K562 (cell line): ENCODE data around the gene PALLD. TPM values are rescaled to one million over a fixed set of nuclear protein-coding genes. Genes with fewer than 3 reads are reported as not detected.

Source experiments
- ATAC-seq: fragments of 200-7000 bp; cut with Tn5 transposase; 3 replicates; pipeline ENCODE4 v1.9.1; 2020; ENCODE audit warnings: moderate library complexity
- BruUV-seq: library from RNA; stranded (reverse); fragments of 400-500 nt; replicated peaks from 2 replicates; lab custom pipeline; 2021; lab: Mats Ljungman, UMichigan
- CTCF ChIA-PET: fragments of 300-600 bp; formaldehyde crosslinking; extraction: SDS; loops from one replicate; lab custom pipeline; 2021; ENCODE audit warnings: low intra/inter-chr PET ratio; lab: Yijun Ruan, JAX
- POLR2A ChIA-PET: fragments of 300-600, 350-650 bp; sonication (Branson Sonifier 250); formaldehyde crosslinking; extraction: SDS; loops from one replicate; lab custom pipeline; 2021; ENCODE audit warnings: antibody characterized with exemption, inconsistent platforms; lab: Yijun Ruan, JAX
- DNase-seq, 4 experiments: peaks; one replicate each; pipeline versions ENCODE4 v3.0.0 to v3.0.0-alpha.2; 2011 to 2018; ENCODE audit warnings: low spot score in 3 of 4, mixed read lengths in 3 of 4; ENCODE audit errors: extremely low read depth in 1 of 4
- FAIRE-seq: peaks from 2 replicates; lab custom pipeline; 2011; peaks lifted over from hg19 to GRCh38; lab: Jason Lieb, UNC
- H2AFZ ChIP-seq: 2 replicates; pipeline ENCODE4 v1.6.0; 2011; ENCODE audit warnings: low read depth, low read length, control low read depth, inconsistent platforms
- H3K27ac ChIP-seq: fragments of 200-600 bp; 3 replicates; pipeline ENCODE4 v1.8.0; 2011; ENCODE audit warnings: low read depth, mild to moderate bottlenecking, control low read depth, inconsistent platforms, low read length, moderate library complexity, mixed read lengths; ENCODE audit errors: extremely low read depth
- H3K27me3 ChIP-seq, 2 experiments: fragments of 300-600 bp in 1 of 2; 2 replicates in 1 of 2; 3 replicates in 1 of 2; pipeline versions ENCODE4 v1.6.0 to v1.8.0; 2011; ENCODE audit warnings: inconsistent platforms in 2 of 2, low read length in 2 of 2, mild to moderate bottlenecking in 1 of 2, mixed read lengths in 1 of 2, moderate library complexity in 1 of 2; ENCODE audit not compliant: control insufficient read depth in 2 of 2, insufficient read depth in 2 of 2
- H3K36me3 ChIP-seq: fragments of 300-600 bp; 3 replicates; pipeline ENCODE4 v1.8.0; 2011; ENCODE audit warnings: mild to moderate bottlenecking, low read length, inconsistent platforms; ENCODE audit not compliant: control insufficient read depth, insufficient read depth
- H3K4me1 ChIP-seq, 2 experiments: fragments of 200-600 bp in 1 of 2; replicated peaks in 1 of 2; 2 replicates in 1 of 2; 3 replicates in 1 of 2; pipeline versions ENCODE4 v1.5.1 to v1.8.0; 2011; ENCODE audit warnings: inconsistent platforms in 2 of 2, low read length in 2 of 2, mild to moderate bottlenecking in 1 of 2, mixed read lengths in 1 of 2, moderate library complexity in 1 of 2; ENCODE audit not compliant: control insufficient read depth in 2 of 2, insufficient read depth in 2 of 2
- H3K4me2 ChIP-seq: 2 replicates; pipeline ENCODE4 v1.6.1; 2011; ENCODE audit warnings: low read length, control low read depth, inconsistent platforms, mixed read lengths; ENCODE audit not compliant: insufficient read depth
- H3K4me3 ChIP-seq: fragments of 200-600 bp; sonication (generic), shearing (Covaris generic); 2 replicates; pipeline ENCODE4 v1.5.1; 2016; ENCODE audit warnings: control low read depth, inconsistent platforms
- H3K79me2 ChIP-seq: fragments of 200-600 bp; 3 replicates; pipeline ENCODE4 v1.8.0; 2011; ENCODE audit warnings: low read length, inconsistent platforms; ENCODE audit not compliant: control insufficient read depth, insufficient read depth
- H3K9ac ChIP-seq, 2 experiments: 2 replicates each; pipeline versions ENCODE4 v1.6.0 to v1.6.1; 2011; ENCODE audit warnings: low read depth in 2 of 2, low read length in 2 of 2, control low read depth in 1 of 2, inconsistent platforms in 1 of 2, mild to moderate bottlenecking in 1 of 2, mixed read lengths in 1 of 2; ENCODE audit not compliant: insufficient read depth in 1 of 2
- H3K9me1 ChIP-seq: one replicate; pipeline ENCODE4 v1.6.0; 2011; ENCODE audit warnings: inconsistent platforms, mild to moderate bottlenecking, low read length, moderate library complexity; ENCODE audit not compliant: control insufficient read depth, insufficient read depth
- H3K9me3 ChIP-seq: replicated peaks from 2 replicates; pipeline ENCODE4 v1.5.1; 2011; ENCODE audit warnings: low read depth, low read length, inconsistent platforms; ENCODE audit not compliant: control insufficient read depth, insufficient read depth
- H4K20me1 ChIP-seq: replicated peaks from 2 replicates; pipeline ENCODE4 v1.6.1; 2011; ENCODE audit warnings: low read length, inconsistent platforms, mixed read lengths; ENCODE audit not compliant: control insufficient read depth, insufficient read depth
- CEBPG ChIP-seq, 3 experiments: fragments of 200-800 bp in 1 of 3; sonication (Bioruptor generic) in 1 of 3; sonication (generic) in 1 of 3; formaldehyde crosslinking in 1 of 3; IDR thresholded peaks in 2 of 3; conservative IDR thresholded peaks in 1 of 3; 2 replicates each; pipeline versions ENCODE4 v1.6.1 to v1.8.0; 2016 to 2022; ENCODE audit warnings: missing compliant biosample characterization in 2 of 3, missing genetic modification characterization in 2 of 3, mild to moderate bottlenecking in 1 of 3, missing genetic modification reagents in 1 of 3
- DPF2 ChIP-seq: fragments of 450-650 bp; IDR thresholded peaks from 2 replicates; pipeline ENCODE4 v1.6.1; 2016
- ELF1 ChIP-seq: fragments of 200-800 bp; sonication (Bioruptor generic); IDR thresholded peaks from 2 replicates; pipeline ENCODE4 v1.6.1; 2016; ENCODE audit warnings: missing genetic modification characterization, missing compliant biosample characterization
- EP300 ChIP-seq: IDR thresholded peaks from 2 replicates; pipeline ENCODE4 v1.6.1; 2012; ENCODE audit warnings: low read length, improper control_type of control experiment
- ETV1 ChIP-seq: fragments of 450-650 bp; conservative IDR thresholded peaks from 2 replicates; pipeline ENCODE4 v1.6.1; 2016; ENCODE audit warnings: missing genetic modification characterization, control low read depth, low read depth, missing compliant biosample characterization
- ETV6 ChIP-seq, 3 experiments: fragments of 150-350 bp in 1 of 3; sonication (generic) in 1 of 3; formaldehyde crosslinking in 1 of 3; IDR thresholded peaks; 2 replicates each; pipeline versions ENCODE4 v1.6.1 to v1.8.0; 2014 to 2022; ENCODE audit warnings: borderline replicate concordance in 2 of 3, low read depth in 2 of 3, antibody characterized with exemption in 1 of 3, low read length in 1 of 3, mild to moderate bottlenecking in 1 of 3, missing genetic modification reagents in 1 of 3
- FOSL1 ChIP-seq: fragments of 200-800 bp; sonication (Bioruptor generic); conservative IDR thresholded peaks from 2 replicates; pipeline ENCODE4 v1.6.1; 2016; ENCODE audit warnings: missing genetic modification characterization, missing compliant biosample characterization
- GABPA ChIP-seq: fragments of 200-800 bp; sonication (Bioruptor generic); conservative IDR thresholded peaks from 2 replicates; pipeline ENCODE4 v1.6.1; 2016; ENCODE audit warnings: low read depth, missing genetic modification characterization, missing compliant biosample characterization
- JUN ChIP-seq, 2 experiments: sonication (generic) in 1 of 2; formaldehyde crosslinking in 1 of 2; IDR thresholded peaks; 2 replicates each; pipeline versions ENCODE4 v1.6.1 to v1.8.0; 2012 to 2022; ENCODE audit warnings: borderline replicate concordance in 2 of 2, mild to moderate bottlenecking in 2 of 2, improper control_type of control experiment in 1 of 2, low read depth in 1 of 2, low read length in 1 of 2, missing genetic modification reagents in 1 of 2
- MXI1 ChIP-seq: IDR thresholded peaks from 2 replicates; pipeline ENCODE4 v1.6.1; 2011; ENCODE audit warnings: low read depth, mild to moderate bottlenecking, improper control_type of control experiment, low read length
- NCOA2 ChIP-seq, 2 experiments: fragments of 450-650 bp; IDR thresholded peaks; 2 replicates each; pipeline ENCODE4 v1.6.1; 2018; ENCODE audit warnings: mild to moderate bottlenecking in 2 of 2, moderate library complexity in 1 of 2; ENCODE audit not compliant: partially characterized antibody in 2 of 2
- RBM15 ChIP-seq: fragments of 200-400 bp; formaldehyde crosslinking; IDR thresholded peaks from 2 replicates; pipeline ENCODE4 v1.6.1; 2018; ENCODE audit warnings: mild to moderate bottlenecking, low read length, moderate library complexity; ENCODE audit not compliant: insufficient read depth
- SMARCA4 ChIP-seq: fragments of 450-650 bp; IDR thresholded peaks from 2 replicates; pipeline ENCODE4 v1.6.1; 2016
- TAF7 ChIP-seq: fragments of 450-650 bp; IDR thresholded peaks from 2 replicates; pipeline ENCODE4 v1.6.1; 2016; ENCODE audit warnings: missing genetic modification characterization, missing compliant biosample characterization
- TRIM24 ChIP-seq, 2 experiments: fragments of 450-650 bp; IDR thresholded peaks; 2 replicates each; pipeline ENCODE4 v1.6.1; 2016
- ZNF146 ChIP-seq: IDR thresholded peaks from one replicate; pipeline ENCODE4 v1.6.1; 2018; ENCODE audit warnings: missing compliant biosample characterization; ENCODE audit not compliant: unreplicated experiment
- ZNF644 ChIP-seq: fragments of 200-800 bp; sonication (Bioruptor generic); IDR thresholded peaks from 2 replicates; pipeline ENCODE4 v1.6.1; 2016; ENCODE audit warnings: low read depth, missing genetic modification characterization, missing compliant biosample characterization
- WGBS: fragments of 100-300 bp; shearing (Covaris generic); methylation state at CpG from one replicate; pipeline ENCODE4 v1.1.6; 2016; ENCODE audit warnings: low coverage, mixed read lengths; ENCODE audit not compliant: insufficient coverage; ENCODE audit errors: missing lambda C conversion rate; 5-methylcytosine and 5-hydroxymethylcytosine counted together
- in situ Hi-C: fragments of 300-500 bp; cut with MboI; formaldehyde crosslinking; loops from 4 replicates; pipeline ENCODE4 v1.15.0; 2018; ENCODE audit warnings: inconsistent platforms, mixed read lengths
- intact Hi-C: fragments of 100-400 bp; cut with micrococcal nuclease; formaldehyde crosslinking; loops from 2 replicates; pipeline ENCODE4 v1.14.2; 2022
- polyA plus RNA-seq, 8 experiments: library from polyadenylated mRNA; depleted of rRNA in 4 of 8; stranded (reverse) in 5 of 8; unstranded in 3 of 8; fragments of >200 nt; fragmentation: Nextera tagmentation in 2 of 8; fragmentation: Illumina TruSeq in 1 of 8; extraction: Ambion mirVana in 2 of 8; extraction: Trizol in 1 of 8; gene quantifications; 2 replicates each; pipeline versions ENCODE4 v1.2.1 to v1.2.3, GENCODE V29; 2011 to 2014; ENCODE audit warnings: inconsistent platforms in 1 of 8, missing spikeins in 1 of 8
- total RNA-seq, 7 experiments: library from RNA; depleted of rRNA in 6 of 7; stranded (reverse); fragments of >200 nt in 6 of 7; fragmentation: Illumina TruSeq in 2 of 7; extraction: Trizol in 2 of 7; gene quantifications; 2 replicates each; pipeline versions ENCODE4 v1.2.1 to v1.2.3, GENCODE V29; 2011 to 2021; ENCODE audit warnings: low replicate concordance in 1 of 7
- TF ChIP-seq, protein P1 (sequence below): fragments of 450-650 bp; conservative IDR thresholded peaks from 2 replicates; pipeline ENCODE4 v1.6.1; 2016; ENCODE audit warnings: missing genetic modification characterization, low read depth, mild to moderate bottlenecking, missing compliant biosample characterization, moderate library complexity
- TF ChIP-seq, protein P2 (sequence below): sonication (generic); formaldehyde crosslinking; IDR thresholded peaks from 2 replicates; pipeline ENCODE4 v1.8.0; 2022; ENCODE audit warnings: mild to moderate bottlenecking, missing genetic modification reagents

Gene PALLD
- total and polyA plus RNA-seq, 9 of the 15 experiments (the other 6 are each of a cell fraction or from before 2014, with no cell fraction given) = 0.01 to 0.35 (median 0.06) TPM; not detected in 3

GRCh38 chr4:168480931-168481611 lies 15.8 kb upstream of the PALLD start:
- intact Hi-C loops = no loop called here
- TF ChIP-seq JUN (IDR thresholded peaks at IDR 0.05; ENCODE audit: borderline replicate concordance, low read depth, low read length) = 0 out of 2 replicates have a peak, but pooled peaks have one; percentile 17
- no peak for TF ChIP-seq JUN (CRISPR knock-in tag; IDR thresholded peaks at IDR 0.05; ENCODE audit: borderline replicate concordance)
- TF ChIP-seq ZNF146 (CRISPR knock-in tag) = no peak
- no peak for TF ChIP-seq ETV6 (IDR thresholded peaks at IDR 0.05; ENCODE audit: borderline replicate concordance in 1 of 2, low read depth in 2 of 2, low read length in 1 of 2)
- TF ChIP-seq ETV6 (CRISPR knock-in tag; IDR thresholded peaks at IDR 0.05; ENCODE audit: borderline replicate concordance) = no peak
- peak; percentile 83 for TF ChIP-seq ELF1 (tag)
- peak; percentile 20; the same call in 1 of the 2 replicates for TF ChIP-seq EP300
- no peak for TF ChIP-seq RBM15
- 0 out of 4 replicates have a peak, but pooled peaks of 1 of the 2 experiments have one; percentile 23 for TF ChIP-seq TRIM24 (IDR thresholded peaks at IDR 0.05)
- TF ChIP-seq GABPA = peak; percentile 85
- peak; percentile 41; the same call in 1 of the 2 replicates for TF ChIP-seq DPF2
- TF ChIP-seq MXI1 = peak; percentile 65; the same call in 1 of the 2 replicates
- TF ChIP-seq FOSL1 (tag) = peak; percentile 97
- TF ChIP-seq, protein P1, sequence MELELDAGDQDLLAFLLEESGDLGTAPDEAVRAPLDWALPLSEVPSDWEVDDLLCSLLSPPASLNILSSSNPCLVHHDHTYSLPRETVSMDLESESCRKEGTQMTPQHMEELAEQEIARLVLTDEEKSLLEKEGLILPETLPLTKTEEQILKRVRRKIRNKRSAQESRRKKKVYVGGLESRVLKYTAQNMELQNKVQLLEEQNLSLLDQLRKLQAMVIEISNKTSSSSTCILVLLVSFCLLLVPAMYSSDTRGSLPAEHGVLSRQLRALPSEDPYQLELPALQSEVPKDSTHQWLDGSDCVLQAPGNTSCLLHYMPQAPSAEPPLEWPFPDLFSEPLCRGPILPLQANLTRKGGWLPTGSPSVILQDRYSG (tag) = 0 out of 2 replicates have a peak, but pooled peaks have one; percentile 27
- TF ChIP-seq SMARCA4 = 0 out of 2 replicates have a peak, but pooled peaks have one; percentile 23
- no peak for TF ChIP-seq CEBPG (CRISPR knock-in tag; IDR thresholded peaks at IDR 0.05)
- TF ChIP-seq CEBPG (tag; conservative IDR thresholded peaks at IDR 0.05 in 1 of 2, IDR thresholded peaks at IDR 0.05 in 1 of 2) = peak; percentile 33 to 59; a peak in 2 of 4 replicates
- TF ChIP-seq TAF7 = peak; percentile 43; the same call in 1 of the 2 replicates
- TF ChIP-seq, protein P2, sequence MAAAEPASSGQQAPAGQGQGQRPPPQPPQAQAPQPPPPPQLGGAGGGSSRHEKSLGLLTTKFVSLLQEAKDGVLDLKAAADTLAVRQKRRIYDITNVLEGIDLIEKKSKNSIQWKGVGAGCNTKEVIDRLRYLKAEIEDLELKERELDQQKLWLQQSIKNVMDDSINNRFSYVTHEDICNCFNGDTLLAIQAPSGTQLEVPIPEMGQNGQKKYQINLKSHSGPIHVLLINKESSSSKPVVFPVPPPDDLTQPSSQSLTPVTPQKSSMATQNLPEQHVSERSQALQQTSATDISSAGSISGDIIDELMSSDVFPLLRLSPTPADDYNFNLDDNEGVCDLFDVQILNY (CRISPR knock-in tag) = no peak
- TF ChIP-seq ZNF644 (tag) = peak; percentile 56; the same call in 1 of the 2 replicates
- no peak for TF ChIP-seq NCOA2 (IDR thresholded peaks at IDR 0.05; ENCODE audit: partially characterized antibody in 2 of 2)
- TF ChIP-seq ETV1 (tag) = peak; percentile 50

More at GRCh38 chr4:168480931-168481611, 15.8 kb upstream of the PALLD start:
- 0% methylated on average over 7 of the region's 7 CpGs for WGBS
- no peaks in the 10 kb centered on the region for H3K79me2 ChIP-seq
- no peaks in the 10 kb centered on the region for H3K27me3 ChIP-seq
- peaks cover 4 to 7% of the 10 kb centered on the region in 2 experiments; a peak in 1 of 5 replicates for H3K4me1 ChIP-seq
- in situ Hi-C loops = no loop called here
- peak overlapping the region in 1 of 2 experiments; percentile 57; a peak in 2 of 4 replicates for H3K9ac ChIP-seq
- peak overlapping the region; percentile 57 for H3K4me3 ChIP-seq
- BruUV-seq = no TSS peak
- H3K9me3 ChIP-seq = 0 out of 2 replicates have a peak, but pooled peaks cover 2% of the 10 kb centered on the region
- H3K9me1 ChIP-seq = no peaks in the 10 kb centered on the region
- ATAC-seq = peak; percentile 74
- H2AFZ ChIP-seq = peak overlapping the region; percentile 94
- FAIRE-seq = peak; percentile 77
- DNase-seq = peak; percentile 9 to 44 (median 28)
- ChIA-PET CTCF (no interaction called here), POLR2A (no interaction called here)
- peak overlapping the region; percentile 62 for H3K27ac ChIP-seq
- peak overlapping the region; percentile 73 for H3K4me2 ChIP-seq
- H3K36me3 ChIP-seq = no peaks in the 10 kb centered on the region
- H4K20me1 ChIP-seq = no peaks in the 10 kb centered on the region
